GM18520 (cell line): ENCODE data around the gene PACSIN3.
"Not testable (repeated sequence)": the region's sequence is repeated elsewhere in the genome, so short reads cannot be mapped to it uniquely, and the experiment has no call there.

Experiments used
- ATAC-seq: cut with Tn5 transposase; IDR thresholded peaks from one replicate; pipeline ENCODE4 v1.9.1; 2021; ENCODE audit not compliant: unreplicated experiment

PACSIN3 gene

GRCh38 chr11:47186076-47186699, at the start of gene PACSIN3:
Gene PACSIN3 (minus strand): TSS chr11:47186434. CDS start chr11:47182727, 3,707 bp downstream.
- ATAC-seq, result no peak

- no peak for ATAC-seq
Observed at GRCh38 chr11:47235163-47235562, 48.9 kb upstream of the PACSIN3 start.

- ATAC-seq, result no peak
Observed at GRCh38 chr11:47234669-47235100, 48.5 kb upstream of the PACSIN3 start.

- ATAC-seq, result no peak
Observed at GRCh38 chr11:47233989-47234668, 47.9 kb upstream of the PACSIN3 start.

GRCh38 chr11:47233051-47233450, 46.8 kb upstream of the PACSIN3 start:
- no peak for ATAC-seq

GRCh38 chr11:47229161-47229560, 42.9 kb upstream of the PACSIN3 start:
- ATAC-seq, result no peak

- peak; percentile 71 for ATAC-seq
Observed at GRCh38 chr11:47225552-47226400, 39.5 kb upstream of the PACSIN3 start.

GRCh38 chr11:47222696-47223095, 36.5 kb upstream of the PACSIN3 start:
- ATAC-seq, result no peak

GRCh38 chr11:47220401-47220821, 34.2 kb upstream of the PACSIN3 start:
- ATAC-seq, result no peak

- peak; percentile 22 for ATAC-seq
Observed at GRCh38 chr11:47216121-47216798, 30.0 kb upstream of the PACSIN3 start.

- no peak for ATAC-seq
Observed at GRCh38 chr11:47215366-47215910, 29.2 kb upstream of the PACSIN3 start.

- ATAC-seq, result peak; percentile 71
Observed at GRCh38 chr11:47213950-47214565, 27.8 kb upstream of the PACSIN3 start.

- no peak for ATAC-seq
Observed at GRCh38 chr11:47212938-47213337, 26.7 kb upstream of the PACSIN3 start.

- ATAC-seq, result no peak
Observed at GRCh38 chr11:47208628-47209027, 22.4 kb upstream of the PACSIN3 start.

- ATAC-seq, result not testable (repeated sequence)
Observed at GRCh38 chr11:47208008-47208552, 21.8 kb upstream of the PACSIN3 start.

- no peak for ATAC-seq
Observed at GRCh38 chr11:47207459-47207858, 21.2 kb upstream of the PACSIN3 start.

GRCh38 chr11:47206577-47206976, 20.3 kb upstream of the PACSIN3 start:
- not testable (repeated sequence) for ATAC-seq

GRCh38 chr11:47204637-47204989, 18.4 kb upstream of the PACSIN3 start:
- no peak for ATAC-seq

GRCh38 chr11:47202576-47202975, 16.3 kb upstream of the PACSIN3 start:
- no peak for ATAC-seq

- no peak for ATAC-seq
Observed at GRCh38 chr11:47201015-47201414, 14.8 kb upstream of the PACSIN3 start.
